Ramos (cell line): ENCODE measurements around the gene GPALPP1.
"Not testable (repeated sequence)": the region's sequence is repeated elsewhere in the genome, so short reads cannot be mapped to it uniquely, and the experiment has no call there.

Source experiments
- in situ Hi-C: fragments of 300-500 bp; cut with MboI; formaldehyde crosslinking; loops from one replicate; pipeline ENCODE4 v1.14.3; 2022; ENCODE audit warnings: low sequenced_read_pairs; ENCODE audit not compliant: unreplicated experiment

Gene GPALPP1

GRCh38 chr13:45003417-45003816 lies 14.1 kb downstream of the GPALPP1 start:
- in situ Hi-C loops: no loop called here

- in situ Hi-C loops: no loop called here
These were observed 14.8 kb downstream of the GPALPP1 start for GRCh38 chr13:45004096-45004495.

- in situ Hi-C loops: no loop called here
These were observed 17.9 kb downstream of the GPALPP1 start for GRCh38 chr13:45007225-45007624.

GRCh38 chr13:45007823-45008222 lies 18.5 kb downstream of the GPALPP1 start:
- in situ Hi-C loops: no loop called here

GRCh38 chr13:45011198-45011597 lies 21.9 kb downstream of the GPALPP1 start:
- in situ Hi-C loops: no loop called here

- in situ Hi-C loops: no loop called here
These were observed 26.0 kb downstream of the GPALPP1 start for GRCh38 chr13:45015300-45015699.

- in situ Hi-C loops: no loop called here
These were observed 27.6 kb downstream of the GPALPP1 start for GRCh38 chr13:45016792-45017425.

GRCh38 chr13:45019981-45020380 lies 30.6 kb downstream of the GPALPP1 start:
- in situ Hi-C loops: not testable (repeated sequence)

- in situ Hi-C loops: no loop called here
These were observed 31.9 kb downstream of the GPALPP1 start for GRCh38 chr13:45021250-45021649.

- in situ Hi-C loops: no loop called here
These were observed 35.5 kb downstream of the GPALPP1 start for GRCh38 chr13:45024847-45025246.

- in situ Hi-C loops: no loop called here
These were observed 45.0 kb downstream of the GPALPP1 start for GRCh38 chr13:45034342-45034741.

GRCh38 chr13:45036206-45036605 lies 46.9 kb downstream of the GPALPP1 start:
- in situ Hi-C loops: no loop called here

GRCh38 chr13:45040173-45040572 lies 50.8 kb downstream of the GPALPP1 start:
- in situ Hi-C loops: no loop called here

- in situ Hi-C loops: no loop called here
These were observed 51.3 kb downstream of the GPALPP1 start for GRCh38 chr13:45040622-45041021.

GRCh38 chr13:45042539-45042938 lies 53.2 kb downstream of the GPALPP1 start:
- in situ Hi-C loops: no loop called here

- in situ Hi-C loops: loop anchor here (5.0 kb wide), 1 partner anchor 261 kb away; no protein-coding TSS in a partner anchor
These were observed 57.1 kb downstream of the GPALPP1 start for GRCh38 chr13:45046445-45046844.

GRCh38 chr13:45047394-45048310 lies 58.3 kb downstream of the GPALPP1 start:
- in situ Hi-C loops: loop anchor here (5.0 kb wide), 1 partner anchor 260 kb away; no protein-coding TSS in a partner anchor

- in situ Hi-C loops: loop anchor here (5.0 kb wide), 1 partner anchor 258 kb away; no protein-coding TSS in a partner anchor
These were observed 59.6 kb downstream of the GPALPP1 start for GRCh38 chr13:45048890-45049407.

GRCh38 chr13:45049478-45049877 lies 60.1 kb downstream of the GPALPP1 start:
- in situ Hi-C loops: loop anchor here (5.0 kb wide), 1 partner anchor 258 kb away; no protein-coding TSS in a partner anchor

GRCh38 chr13:45051315-45051714 lies 62.0 kb downstream of the GPALPP1 start:
- in situ Hi-C loops: no loop called here
